Panc1 (cell line): ENCODE data around the gene ARHGEF6.

ENCODE experiments used
- POLR2AphosphoS5 ChIP-seq: IDR thresholded peaks from 2 replicates; pipeline ENCODE4 v1.6.1; 2012; ENCODE audit warnings: mild to moderate bottlenecking, low read depth, low read length, moderate library complexity
- SIN3A ChIP-seq: IDR thresholded peaks from 2 replicates; pipeline ENCODE4 v1.6.1; 2012; ENCODE audit warnings: low read depth, mild to moderate bottlenecking, low read length, moderate library complexity, borderline replicate concordance; ENCODE audit not compliant: insufficient read depth
- TCF7L2 ChIP-seq: IDR thresholded peaks from 2 replicates; pipeline ENCODE4 v1.6.1; 2011; ENCODE audit warnings: mild to moderate bottlenecking, low read depth, low read length, inconsistent platforms
- TF ChIP-seq, protein P1 (sequence below): fragments of 450-650 bp; IDR thresholded peaks from 2 replicates; pipeline ENCODE4 v1.5.1; 2017; ENCODE audit warnings: mild to moderate bottlenecking
- TF ChIP-seq, protein P2 (sequence below), 2 experiments: IDR thresholded peaks; 2 replicates each; pipeline ENCODE4 v1.6.1; 2011 to 2012; ENCODE audit warnings: low read depth in 2 of 2, control low read depth in 1 of 2, low read length in 1 of 2, mild to moderate bottlenecking in 1 of 2, moderate library complexity in 1 of 2; ENCODE audit not compliant: insufficient read depth in 1 of 2

DNA sequence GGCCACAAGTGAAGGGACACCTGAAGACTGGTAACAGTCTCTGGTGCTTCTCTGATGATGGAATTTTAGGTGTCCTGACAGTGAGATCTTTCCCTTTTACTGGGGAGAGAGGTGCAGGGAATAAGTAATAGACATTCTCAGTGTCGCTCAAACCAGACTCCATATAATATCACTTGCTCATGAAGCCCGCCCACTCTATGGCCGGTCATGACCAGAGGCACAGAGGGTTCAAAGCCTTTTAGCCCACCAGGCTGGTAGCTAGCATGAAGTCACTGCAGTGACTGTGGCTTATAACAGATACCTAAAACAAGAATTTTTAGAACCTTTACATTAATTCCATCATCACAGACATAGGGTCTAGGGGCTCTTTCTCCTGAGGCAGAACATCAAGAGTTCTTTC lies 129.9 kb downstream of the ARHGEF6 start:
- TF ChIP-seq, protein P1, sequence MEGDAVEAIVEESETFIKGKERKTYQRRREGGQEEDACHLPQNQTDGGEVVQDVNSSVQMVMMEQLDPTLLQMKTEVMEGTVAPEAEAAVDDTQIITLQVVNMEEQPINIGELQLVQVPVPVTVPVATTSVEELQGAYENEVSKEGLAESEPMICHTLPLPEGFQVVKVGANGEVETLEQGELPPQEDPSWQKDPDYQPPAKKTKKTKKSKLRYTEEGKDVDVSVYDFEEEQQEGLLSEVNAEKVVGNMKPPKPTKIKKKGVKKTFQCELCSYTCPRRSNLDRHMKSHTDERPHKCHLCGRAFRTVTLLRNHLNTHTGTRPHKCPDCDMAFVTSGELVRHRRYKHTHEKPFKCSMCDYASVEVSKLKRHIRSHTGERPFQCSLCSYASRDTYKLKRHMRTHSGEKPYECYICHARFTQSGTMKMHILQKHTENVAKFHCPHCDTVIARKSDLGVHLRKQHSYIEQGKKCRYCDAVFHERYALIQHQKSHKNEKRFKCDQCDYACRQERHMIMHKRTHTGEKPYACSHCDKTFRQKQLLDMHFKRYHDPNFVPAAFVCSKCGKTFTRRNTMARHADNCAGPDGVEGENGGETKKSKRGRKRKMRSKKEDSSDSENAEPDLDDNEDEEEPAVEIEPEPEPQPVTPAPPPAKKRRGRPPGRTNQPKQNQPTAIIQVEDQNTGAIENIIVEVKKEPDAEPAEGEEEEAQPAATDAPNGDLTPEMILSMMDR: no peak
- TF ChIP-seq POLR2AphosphoS5: no peak
- TF ChIP-seq, protein P2, sequence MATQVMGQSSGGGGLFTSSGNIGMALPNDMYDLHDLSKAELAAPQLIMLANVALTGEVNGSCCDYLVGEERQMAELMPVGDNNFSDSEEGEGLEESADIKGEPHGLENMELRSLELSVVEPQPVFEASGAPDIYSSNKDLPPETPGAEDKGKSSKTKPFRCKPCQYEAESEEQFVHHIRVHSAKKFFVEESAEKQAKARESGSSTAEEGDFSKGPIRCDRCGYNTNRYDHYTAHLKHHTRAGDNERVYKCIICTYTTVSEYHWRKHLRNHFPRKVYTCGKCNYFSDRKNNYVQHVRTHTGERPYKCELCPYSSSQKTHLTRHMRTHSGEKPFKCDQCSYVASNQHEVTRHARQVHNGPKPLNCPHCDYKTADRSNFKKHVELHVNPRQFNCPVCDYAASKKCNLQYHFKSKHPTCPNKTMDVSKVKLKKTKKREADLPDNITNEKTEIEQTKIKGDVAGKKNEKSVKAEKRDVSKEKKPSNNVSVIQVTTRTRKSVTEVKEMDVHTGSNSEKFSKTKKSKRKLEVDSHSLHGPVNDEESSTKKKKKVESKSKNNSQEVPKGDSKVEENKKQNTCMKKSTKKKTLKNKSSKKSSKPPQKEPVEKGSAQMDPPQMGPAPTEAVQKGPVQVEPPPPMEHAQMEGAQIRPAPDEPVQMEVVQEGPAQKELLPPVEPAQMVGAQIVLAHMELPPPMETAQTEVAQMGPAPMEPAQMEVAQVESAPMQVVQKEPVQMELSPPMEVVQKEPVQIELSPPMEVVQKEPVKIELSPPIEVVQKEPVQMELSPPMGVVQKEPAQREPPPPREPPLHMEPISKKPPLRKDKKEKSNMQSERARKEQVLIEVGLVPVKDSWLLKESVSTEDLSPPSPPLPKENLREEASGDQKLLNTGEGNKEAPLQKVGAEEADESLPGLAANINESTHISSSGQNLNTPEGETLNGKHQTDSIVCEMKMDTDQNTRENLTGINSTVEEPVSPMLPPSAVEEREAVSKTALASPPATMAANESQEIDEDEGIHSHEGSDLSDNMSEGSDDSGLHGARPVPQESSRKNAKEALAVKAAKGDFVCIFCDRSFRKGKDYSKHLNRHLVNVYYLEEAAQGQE (IDR thresholded peaks at IDR 0.05; ENCODE audit: insufficient read depth in 1 of 2, low read depth in 2 of 2, low read length in 1 of 2): no peak
- TF ChIP-seq TCF7L2: no peak
- no peak for TF ChIP-seq SIN3A
